ENCODE data around the gene CD8B2.
A peak's percentile ranks its signal among the peaks of the same experiment; 100 is the strongest.
"Not testable (repeated sequence)": the region's sequence is repeated elsewhere in the genome, so short reads cannot be mapped to it uniquely, and the experiment has no call there.

The CD8B2 gene

DNA sequence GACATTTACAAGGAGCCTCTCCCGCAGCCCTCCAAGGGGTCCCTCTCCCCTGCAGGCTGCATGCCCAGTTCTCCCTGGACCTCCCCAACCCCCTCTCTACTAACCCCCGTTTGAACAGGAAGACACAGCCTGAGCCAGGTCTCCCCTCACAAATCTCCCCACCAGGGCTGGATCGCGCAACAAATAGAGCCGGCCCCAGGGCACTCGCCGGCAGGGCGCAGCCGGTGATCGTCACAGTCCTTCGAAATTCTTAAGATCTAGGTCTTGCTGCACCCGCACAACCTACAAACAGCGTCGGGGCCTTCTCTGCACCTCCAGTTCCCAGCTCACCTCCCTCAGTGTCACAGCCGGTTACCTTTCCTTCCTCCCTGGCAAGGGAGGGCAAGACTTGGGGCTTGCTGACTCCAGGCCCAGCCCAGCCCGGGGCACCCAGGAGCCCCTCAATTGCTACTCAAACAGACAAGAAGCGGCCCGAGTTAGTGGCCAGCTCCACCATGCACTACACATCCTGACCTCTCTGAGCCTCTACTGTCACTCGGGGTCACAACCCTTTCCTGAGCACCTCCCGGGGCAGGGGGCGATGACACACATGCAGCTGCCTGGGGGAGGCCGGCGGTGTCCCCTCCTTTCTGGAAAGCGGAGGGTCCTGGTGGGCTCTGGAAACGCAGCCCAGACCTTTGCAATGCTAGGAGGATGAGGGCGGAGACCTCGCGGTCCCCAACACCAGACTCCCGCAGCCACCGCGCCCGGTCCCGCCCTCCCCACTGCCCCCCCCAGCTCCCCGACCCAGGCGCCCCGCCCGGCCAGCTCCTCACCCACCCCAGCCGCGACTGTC lies at the start of gene CD8B2:
Gene CD8B2, plus strand, starts transcription at position 814 of the 835 bp plus-strand sequence. CDS start 63 bp downstream, outside the sequence.
- DNase-seq = not testable (repeated sequence)

- DNase-seq = peak; percentile 31 to 39
Measured at GRCh38 chr2:106461882-106462281, 25.3 kb upstream of the CD8B2 start.

DNA sequence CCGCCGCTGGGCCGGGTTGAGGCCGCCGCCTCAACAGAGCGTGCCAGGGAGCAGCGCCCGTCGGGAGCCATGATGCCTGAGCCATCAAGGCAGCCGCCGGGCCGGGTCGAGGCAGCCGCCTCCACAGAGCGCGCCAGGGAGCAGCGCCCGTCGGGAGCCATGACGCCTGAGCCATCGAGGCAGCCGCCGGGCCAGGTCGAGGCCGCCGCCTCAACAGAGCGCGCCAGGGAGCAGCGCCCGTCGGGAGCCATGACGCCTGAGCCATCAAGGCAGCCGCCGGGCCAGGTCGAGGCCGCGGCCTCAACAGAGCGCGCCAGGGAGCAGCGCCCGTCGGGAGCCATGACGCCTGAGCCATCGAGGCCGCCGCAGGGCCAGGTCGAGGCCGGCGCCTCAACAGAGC lies 19.6 kb upstream of the CD8B2 start:
- DNase-seq = not testable (repeated sequence)

DNA sequence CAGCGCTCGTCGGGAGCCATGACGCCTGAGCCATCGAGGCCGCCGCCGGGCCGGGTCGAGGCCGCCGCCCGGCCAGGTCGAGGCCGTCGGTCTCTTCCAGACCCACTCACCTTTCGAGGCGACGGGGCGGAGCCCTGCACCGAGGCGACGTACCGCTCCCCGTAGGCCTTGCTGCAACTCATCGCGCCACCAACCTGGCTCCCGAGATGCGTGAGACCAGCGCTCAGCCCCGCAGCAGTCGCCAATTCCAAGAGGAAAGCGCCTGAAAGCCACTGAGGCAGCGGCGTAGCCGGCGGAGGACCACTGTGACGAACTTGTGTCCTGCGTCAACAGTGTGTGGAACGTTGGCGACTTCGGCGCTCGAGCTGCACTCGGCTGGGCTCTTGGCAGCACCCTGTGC lies 19.1 kb upstream of the CD8B2 start, which contains the start of gene RGPD3:
Gene RGPD3, minus strand, starts transcription at position 307 of the 400 bp plus-strand sequence. Its CDS starts 125 bp downstream, at position 182.
- DNase-seq = not testable (repeated sequence)

- DNase-seq = peak; percentile 61 to 62
Measured at GRCh38 chr2:106470658-106471057, 16.5 kb upstream of the CD8B2 start.

GRCh38 chr2:106477647-106478046 lies 9.5 kb upstream of the CD8B2 start:
- DNase-seq = not testable (repeated sequence)

DNA sequence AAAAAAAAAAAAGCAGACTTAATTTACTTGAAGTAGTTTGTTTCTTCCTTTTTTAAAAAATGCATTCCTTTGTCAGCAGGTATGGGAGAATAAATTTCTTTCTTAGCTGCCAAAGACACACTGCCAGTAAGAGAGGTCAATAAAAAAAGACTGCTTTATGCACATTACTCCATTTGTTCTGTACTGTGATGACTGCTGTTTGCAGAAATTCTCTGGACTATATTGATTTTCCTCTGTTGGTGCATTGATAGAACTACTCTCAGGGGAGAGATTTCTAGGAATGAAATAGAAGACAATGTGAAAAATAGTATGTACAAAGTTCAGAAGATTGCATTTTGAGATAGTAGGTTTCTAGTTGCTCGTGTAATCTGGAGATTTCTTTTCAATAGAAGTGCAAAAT lies 7.6 kb upstream of the CD8B2 start:
- not testable (repeated sequence) for DNase-seq

DNA sequence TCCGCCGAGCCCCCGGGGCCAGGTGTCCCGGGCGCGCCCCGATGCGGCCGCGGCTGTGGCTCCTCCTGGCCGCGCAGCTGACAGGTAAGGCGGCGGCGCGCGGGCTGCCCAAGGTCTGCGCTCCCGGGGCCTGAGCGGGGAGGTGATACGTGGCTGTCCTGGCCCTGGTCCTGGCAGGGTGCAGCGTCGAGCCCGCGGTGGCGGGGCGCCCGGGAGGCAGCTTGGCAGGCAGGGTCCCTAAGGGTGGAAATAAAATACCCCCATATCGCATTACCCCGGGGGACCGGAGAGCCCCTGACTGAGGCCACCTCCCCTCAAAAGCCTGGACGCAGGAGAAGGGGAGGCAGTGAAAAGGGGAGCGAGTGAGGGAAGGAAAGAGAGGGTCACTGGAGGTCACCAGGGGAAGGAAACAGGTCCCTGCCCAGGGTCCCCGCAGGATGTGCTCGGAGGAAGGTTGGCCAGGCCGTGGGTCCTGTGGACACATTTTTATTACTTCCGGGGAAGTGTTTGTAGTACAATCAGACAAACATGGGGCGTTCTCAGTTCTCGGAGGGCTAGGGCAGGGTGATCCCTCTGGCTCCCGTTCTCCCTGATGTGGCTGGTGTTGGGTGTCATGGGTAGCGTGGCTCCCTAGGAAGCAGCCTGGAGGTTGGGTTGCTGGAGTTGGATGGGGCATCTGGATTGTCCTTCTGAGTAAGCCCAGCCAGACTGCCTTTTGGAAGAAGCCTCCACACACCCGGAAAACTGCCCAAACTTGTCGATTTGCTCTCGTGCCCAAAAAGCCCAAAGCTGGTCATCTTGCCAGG lies 425 bp downstream of the CD8B2 start:
- DNase-seq = not testable (repeated sequence)

DNA sequence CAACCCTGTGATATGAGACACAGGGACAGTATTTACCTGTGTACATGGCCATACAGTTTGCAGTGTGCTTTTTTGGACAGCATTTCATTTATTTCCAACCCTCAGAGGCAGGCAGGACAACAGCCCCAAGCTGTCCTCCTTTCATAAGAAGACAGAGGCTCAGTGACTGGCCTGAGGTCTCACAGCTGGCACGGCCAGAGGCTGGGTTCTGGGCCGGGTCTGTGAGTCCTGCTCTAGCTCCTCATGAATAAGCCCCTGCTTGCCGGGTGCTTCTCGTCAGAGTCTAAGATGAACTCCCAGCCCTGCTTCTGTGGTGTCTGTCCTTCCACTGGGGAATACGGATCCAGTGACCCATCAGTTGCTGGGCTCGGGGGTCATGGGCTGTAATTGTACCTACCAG lies 2.5 kb downstream of the CD8B2 start:
- DNase-seq = not testable (repeated sequence)

GRCh38 chr2:106492399-106492798 lies 5.2 kb downstream of the CD8B2 start:
- not testable (repeated sequence) for DNase-seq

GRCh38 chr2:106492913-106493312 lies 5.7 kb downstream of the CD8B2 start:
- not testable (repeated sequence) for DNase-seq

GRCh38 chr2:106498549-106498948 lies 11.4 kb downstream of the CD8B2 start:
- DNase-seq = not testable (repeated sequence)

DNA sequence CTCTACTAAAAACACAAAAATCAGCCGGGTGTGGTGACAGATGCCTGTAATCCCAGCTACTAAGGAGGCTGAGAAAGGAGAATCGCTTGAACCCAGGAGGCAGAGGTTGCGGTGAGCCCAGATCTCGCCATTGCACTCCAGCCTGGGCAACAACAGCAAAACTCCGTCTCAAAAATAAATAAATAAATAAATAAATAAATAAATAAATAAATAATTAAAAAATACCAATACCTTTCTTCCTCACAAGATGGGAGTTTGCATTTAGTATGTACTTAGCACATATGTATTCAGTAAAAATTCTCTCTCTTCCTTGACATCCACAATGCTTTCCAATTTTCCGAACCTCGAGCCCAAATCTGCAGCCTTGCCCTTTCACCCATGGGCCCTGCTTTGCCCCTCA lies 13.2 kb downstream of the CD8B2 start:
- DNase-seq = not testable (repeated sequence)

- DNase-seq = not testable (repeated sequence)
Measured at GRCh38 chr2:106502351-106502750, 15.2 kb downstream of the CD8B2 start.

DNA sequence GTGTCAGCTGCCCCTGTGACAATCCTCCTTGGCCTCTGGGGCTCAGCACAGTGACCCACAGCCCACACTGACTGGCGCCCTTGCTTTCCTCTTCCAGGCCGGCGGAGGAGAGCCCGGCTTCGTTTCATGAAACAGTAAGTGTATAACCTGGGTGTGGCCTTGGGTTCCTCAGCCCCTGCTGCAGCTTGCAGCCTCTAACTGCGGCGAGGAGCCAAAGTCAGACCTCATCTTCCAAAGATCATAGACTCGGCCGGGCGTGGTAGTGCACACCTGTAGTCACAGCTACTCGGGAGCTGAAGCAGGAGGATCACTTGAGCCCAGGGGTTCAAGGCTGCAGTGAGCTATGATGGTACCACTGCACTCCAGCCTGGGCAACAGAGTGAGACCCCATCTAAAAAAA lies 17.0 kb downstream of the CD8B2 start:
- not testable (repeated sequence) for DNase-seq

- not testable (repeated sequence) for DNase-seq
Measured at GRCh38 chr2:106504787-106505186, 17.6 kb downstream of the CD8B2 start.

GRCh38 chr2:106506002-106506687 lies 19.0 kb downstream of the CD8B2 start:
- DNase-seq = not testable (repeated sequence)

- DNase-seq = not testable (repeated sequence)
Measured at GRCh38 chr2:106508660-106509373, 21.7 kb downstream of the CD8B2 start.

DNA sequence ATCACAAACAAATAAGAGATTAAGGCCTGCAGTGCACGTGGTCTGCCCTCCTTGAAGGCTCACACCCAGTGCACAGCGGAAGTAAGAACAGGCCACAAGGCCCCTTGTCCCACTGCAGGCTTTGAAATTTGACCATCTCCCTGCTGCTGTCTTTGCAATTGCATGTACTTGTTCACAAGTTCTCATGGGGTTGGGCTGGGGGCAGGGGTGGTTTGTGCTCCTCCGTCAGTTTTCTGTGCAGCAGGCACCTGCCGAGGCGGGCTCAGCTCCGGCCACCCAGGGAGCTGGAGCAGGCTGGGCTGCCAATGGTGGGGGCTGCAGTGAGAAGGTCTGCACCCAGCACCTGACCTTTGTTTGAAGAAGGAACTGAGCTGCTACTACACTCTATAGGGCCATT lies 22.2 kb downstream of the CD8B2 start:
- DNase-seq = not testable (repeated sequence)

DNA sequence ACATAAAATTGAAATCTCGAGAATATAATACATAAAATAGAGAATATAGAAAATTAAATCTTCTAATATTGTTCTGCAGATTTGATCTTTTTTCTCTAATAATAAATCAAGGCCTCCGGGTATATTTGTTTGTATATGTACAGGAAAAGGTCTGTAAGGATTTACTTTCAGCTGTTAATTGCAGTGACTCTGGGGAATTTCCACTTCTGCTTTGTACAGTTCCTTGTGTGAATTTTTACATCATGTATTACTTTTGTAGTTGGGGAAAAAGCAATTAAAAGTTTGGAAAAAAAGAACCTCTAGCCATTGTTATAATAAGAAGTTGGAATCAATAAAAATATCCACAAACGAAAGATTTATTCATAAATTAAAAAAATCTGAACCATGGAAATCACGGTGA lies 23.6 kb downstream of the CD8B2 start:
- not testable (repeated sequence) for DNase-seq

DNA sequence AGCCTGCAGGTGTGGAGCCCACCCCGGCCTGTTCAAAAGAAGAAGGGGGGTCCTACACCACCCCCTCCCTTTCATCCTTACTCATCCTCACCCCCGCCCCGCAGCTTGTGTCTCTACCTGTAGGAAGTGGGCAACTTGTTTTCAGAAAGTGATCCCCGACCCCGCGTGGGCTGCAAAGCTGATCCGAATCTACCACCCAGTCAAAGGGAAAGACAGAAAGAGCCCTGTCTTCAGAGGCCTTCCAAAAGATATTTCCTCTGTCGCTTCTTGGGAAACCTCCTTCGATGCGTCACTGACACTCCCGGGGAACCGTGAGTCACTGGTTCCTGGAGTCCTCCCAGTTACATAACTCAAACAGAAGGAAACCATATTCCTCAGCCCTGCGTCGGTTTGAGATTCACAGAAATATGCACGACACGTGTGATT lies 24.3 kb downstream of the CD8B2 start:
- DNase-seq = peak; percentile 58 to 64

- DNase-seq = not testable (repeated sequence)
Measured at GRCh38 chr2:106511934-106512333, 24.8 kb downstream of the CD8B2 start.
